Measurements from ENCODE around the gene KCNMB2.

KCNMB2 gene

DNA sequence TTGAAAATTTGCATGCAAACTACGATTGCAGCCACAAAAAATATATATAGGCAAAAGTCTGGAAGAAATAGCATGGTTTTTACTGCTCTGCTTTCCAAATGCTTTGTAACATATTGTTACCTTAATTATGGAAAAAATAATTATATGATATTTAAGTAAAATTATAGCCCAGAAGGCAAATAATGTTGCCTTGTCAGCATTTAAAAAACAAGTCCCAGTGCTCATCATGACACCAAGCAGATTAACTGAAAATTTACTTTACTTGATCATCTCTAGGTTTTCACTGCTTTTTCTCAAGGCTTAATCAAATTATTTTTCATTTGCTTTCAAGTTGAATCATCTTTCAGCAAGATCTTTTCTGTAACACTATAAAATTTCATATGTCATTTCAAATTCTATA, 272.5 kb downstream of the KCNMB2 start:
- POLR2A ChIA-PET = no interaction called here
- no peak for DNase-seq (ENCODE audit: low read depth, low spot score)
- TF ChIP-seq, protein P1, sequence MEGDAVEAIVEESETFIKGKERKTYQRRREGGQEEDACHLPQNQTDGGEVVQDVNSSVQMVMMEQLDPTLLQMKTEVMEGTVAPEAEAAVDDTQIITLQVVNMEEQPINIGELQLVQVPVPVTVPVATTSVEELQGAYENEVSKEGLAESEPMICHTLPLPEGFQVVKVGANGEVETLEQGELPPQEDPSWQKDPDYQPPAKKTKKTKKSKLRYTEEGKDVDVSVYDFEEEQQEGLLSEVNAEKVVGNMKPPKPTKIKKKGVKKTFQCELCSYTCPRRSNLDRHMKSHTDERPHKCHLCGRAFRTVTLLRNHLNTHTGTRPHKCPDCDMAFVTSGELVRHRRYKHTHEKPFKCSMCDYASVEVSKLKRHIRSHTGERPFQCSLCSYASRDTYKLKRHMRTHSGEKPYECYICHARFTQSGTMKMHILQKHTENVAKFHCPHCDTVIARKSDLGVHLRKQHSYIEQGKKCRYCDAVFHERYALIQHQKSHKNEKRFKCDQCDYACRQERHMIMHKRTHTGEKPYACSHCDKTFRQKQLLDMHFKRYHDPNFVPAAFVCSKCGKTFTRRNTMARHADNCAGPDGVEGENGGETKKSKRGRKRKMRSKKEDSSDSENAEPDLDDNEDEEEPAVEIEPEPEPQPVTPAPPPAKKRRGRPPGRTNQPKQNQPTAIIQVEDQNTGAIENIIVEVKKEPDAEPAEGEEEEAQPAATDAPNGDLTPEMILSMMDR (IDR thresholded peaks at IDR 0.05; ENCODE audit: insufficient read depth, low read length, missing control alignments) = no peak
- H3K4me3 ChIP-seq (ENCODE audit: low read depth, low read length) = no peak overlapping the region
- CTCF ChIA-PET = no interaction called here

DNA sequence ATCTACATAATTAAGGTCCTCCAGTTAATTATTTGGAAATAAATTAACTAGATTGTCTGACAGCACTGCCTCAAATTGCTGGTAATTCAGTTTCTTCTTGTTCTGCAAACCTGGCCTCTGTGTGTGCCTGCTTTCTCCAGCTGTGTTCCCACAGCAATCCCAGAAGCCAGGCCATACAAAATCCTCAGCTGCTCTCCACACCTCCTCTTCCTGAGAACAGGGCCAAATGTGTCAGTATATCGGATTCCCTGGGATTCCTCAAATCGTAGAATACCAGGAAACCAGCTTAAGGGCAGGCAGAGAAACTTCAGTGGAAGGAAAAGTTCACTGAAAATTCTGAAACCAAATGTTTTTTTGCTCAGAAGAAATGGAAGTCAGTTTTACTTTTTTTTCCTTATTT, 273.9 kb downstream of the KCNMB2 start:
- ChIA-PET POLR2A (no interaction called here), CTCF (no interaction called here)
- no peak for DNase-seq (ENCODE audit: low read depth, low spot score)
- TF ChIP-seq, protein P1 (IDR thresholded peaks at IDR 0.05; ENCODE audit: insufficient read depth, low read length, missing control alignments) = no peak
- H3K4me3 ChIP-seq (ENCODE audit: low read depth, low read length) = no peak overlapping the region

DNA sequence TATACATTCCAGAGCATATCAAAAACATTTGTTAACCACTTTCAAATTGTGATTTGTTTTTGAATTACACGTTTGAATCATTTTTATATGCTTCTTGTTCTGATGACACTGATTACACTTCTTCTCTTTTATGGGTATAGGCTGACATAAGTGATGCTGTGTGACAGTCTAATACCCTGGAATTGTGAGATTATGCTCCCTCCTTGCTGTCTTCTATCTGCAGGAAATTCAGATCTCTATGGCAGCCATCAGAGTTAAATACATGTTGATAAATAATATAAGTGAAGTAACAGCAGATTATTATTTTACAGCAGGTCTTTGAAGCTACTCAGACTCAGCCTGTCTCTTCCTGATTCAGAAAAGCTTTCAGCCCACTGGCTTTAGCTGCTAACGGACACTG, 286.5 kb downstream of the KCNMB2 start:
- no peak overlapping the region for H3K4me3 ChIP-seq (ENCODE audit: low read depth, low read length)
- DNase-seq (ENCODE audit: low read depth, low spot score) = no peak
- ChIA-PET CTCF (no interaction called here), POLR2A (no interaction called here)
- TF ChIP-seq, protein P1 (IDR thresholded peaks at IDR 0.05; ENCODE audit: insufficient read depth, low read length, missing control alignments) = no peak

DNA sequence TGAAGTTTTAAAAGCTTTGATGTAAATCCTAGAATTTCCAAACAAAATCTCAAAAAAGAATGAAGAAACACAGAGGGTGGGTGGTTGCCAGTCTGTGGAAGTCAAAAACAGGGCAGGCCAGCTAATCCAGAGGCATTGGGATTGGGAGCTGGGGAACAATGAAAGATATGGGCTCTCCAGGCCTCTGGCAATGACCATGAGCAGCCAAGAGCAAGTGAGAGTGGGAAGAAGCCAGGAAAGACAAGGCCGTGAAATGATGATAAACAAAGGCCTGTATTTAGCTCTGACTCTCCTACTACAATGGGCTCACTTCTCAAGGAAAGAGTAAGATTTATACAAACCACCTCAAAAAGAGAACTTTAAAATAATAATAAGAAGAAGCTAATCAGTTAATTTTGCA, 286.9 kb downstream of the KCNMB2 start:
- ChIA-PET CTCF (no interaction called here), POLR2A (no interaction called here)
- no peak for DNase-seq (ENCODE audit: low read depth, low spot score)
- TF ChIP-seq, protein P1 (IDR thresholded peaks at IDR 0.05; ENCODE audit: insufficient read depth, low read length, missing control alignments) = no peak
- H3K4me3 ChIP-seq (ENCODE audit: low read depth, low read length) = no peak overlapping the region

DNA sequence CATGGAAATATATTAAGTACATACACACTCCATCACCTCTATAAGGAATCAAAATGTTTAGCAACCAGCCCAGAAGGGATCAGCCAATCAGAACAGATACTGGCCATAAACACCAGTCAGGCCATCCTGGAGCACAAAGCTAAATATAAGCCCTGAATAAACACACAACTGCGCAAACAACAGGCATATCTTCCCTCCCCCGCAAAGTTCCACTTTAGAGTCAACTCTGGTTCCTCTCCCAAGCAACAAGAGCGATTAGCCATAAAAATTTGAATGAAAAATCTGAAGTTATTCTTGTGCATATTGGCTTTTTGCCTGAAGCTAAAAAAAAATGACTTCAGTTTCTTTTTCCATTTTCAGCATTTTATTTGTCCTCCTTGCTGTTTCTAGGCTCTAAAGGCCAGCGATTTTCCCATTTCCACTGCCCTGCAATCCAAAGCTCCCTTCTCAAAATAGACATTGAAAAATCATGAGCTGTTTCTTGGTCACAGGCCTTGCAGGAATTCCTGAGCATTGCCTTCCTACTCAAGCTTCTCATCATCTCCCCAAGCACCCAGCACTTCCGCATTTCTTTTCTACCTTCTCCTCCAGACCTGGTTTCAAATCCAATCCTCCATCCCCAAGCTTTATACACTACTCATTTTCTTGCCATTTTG, 287.5 kb downstream of the KCNMB2 start:
- TF ChIP-seq, protein P1 (IDR thresholded peaks at IDR 0.05; ENCODE audit: insufficient read depth, low read length, missing control alignments) = no peak
- DNase-seq (ENCODE audit: low read depth, low spot score) = no peak
- POLR2A ChIA-PET = no interaction called here
- no peak overlapping the region for H3K4me3 ChIP-seq (ENCODE audit: low read depth, low read length)
- CTCF ChIA-PET = no interaction called here

DNA sequence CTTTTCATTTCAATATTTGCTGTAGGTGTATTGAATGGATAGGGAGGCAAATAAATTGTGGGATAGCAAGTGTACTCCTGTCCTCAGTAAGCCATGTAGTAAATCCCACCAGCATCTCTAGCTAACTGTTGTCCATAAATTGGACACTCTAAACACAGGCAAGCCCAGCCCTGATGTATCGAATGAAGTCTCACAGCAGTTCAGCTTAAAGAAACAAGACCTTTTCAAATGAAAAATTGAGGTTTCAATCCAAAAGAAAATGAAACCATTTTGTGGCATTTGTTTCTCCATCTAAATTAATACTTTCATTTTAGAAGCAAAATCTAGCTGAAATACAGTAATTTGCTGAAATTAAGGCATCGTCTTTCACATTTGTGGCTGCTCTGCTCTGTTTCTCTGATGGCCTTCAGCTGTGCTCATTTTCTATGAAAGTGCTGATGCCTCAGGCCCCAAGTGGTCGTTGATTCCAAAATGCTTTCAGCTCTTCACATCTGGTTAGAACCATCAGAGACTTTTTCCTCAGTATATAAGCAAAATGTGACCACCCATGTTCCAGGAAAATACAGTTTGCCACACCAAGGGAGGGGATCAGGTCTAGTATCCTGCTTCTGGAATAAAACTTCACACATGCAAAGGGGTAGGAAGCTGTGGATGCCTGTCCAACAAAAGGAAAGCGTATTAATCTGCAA, 290.3 kb downstream of the KCNMB2 start:
- CTCF ChIA-PET = no interaction called here
- POLR2A ChIA-PET = no interaction called here
- H3K4me3 ChIP-seq (ENCODE audit: low read depth, low read length) = no peak overlapping the region
- no peak for DNase-seq (ENCODE audit: low read depth, low spot score)
- TF ChIP-seq, protein P1 (IDR thresholded peaks at IDR 0.05; ENCODE audit: insufficient read depth, low read length, missing control alignments) = no peak

Measured in AG04449 (cell line).